Activated CD8-positive, alpha-beta memory T cell treated with anti-CD3 and anti-CD28 coated beads for 24 hours (primary cell): Measurements from ENCODE around the gene RPS6KA4.

Experiments
- DNase-seq: peaks from one replicate; pipeline ENCODE4 v3.0.0-alpha.2; 2020

Gene RPS6KA4

DNA sequence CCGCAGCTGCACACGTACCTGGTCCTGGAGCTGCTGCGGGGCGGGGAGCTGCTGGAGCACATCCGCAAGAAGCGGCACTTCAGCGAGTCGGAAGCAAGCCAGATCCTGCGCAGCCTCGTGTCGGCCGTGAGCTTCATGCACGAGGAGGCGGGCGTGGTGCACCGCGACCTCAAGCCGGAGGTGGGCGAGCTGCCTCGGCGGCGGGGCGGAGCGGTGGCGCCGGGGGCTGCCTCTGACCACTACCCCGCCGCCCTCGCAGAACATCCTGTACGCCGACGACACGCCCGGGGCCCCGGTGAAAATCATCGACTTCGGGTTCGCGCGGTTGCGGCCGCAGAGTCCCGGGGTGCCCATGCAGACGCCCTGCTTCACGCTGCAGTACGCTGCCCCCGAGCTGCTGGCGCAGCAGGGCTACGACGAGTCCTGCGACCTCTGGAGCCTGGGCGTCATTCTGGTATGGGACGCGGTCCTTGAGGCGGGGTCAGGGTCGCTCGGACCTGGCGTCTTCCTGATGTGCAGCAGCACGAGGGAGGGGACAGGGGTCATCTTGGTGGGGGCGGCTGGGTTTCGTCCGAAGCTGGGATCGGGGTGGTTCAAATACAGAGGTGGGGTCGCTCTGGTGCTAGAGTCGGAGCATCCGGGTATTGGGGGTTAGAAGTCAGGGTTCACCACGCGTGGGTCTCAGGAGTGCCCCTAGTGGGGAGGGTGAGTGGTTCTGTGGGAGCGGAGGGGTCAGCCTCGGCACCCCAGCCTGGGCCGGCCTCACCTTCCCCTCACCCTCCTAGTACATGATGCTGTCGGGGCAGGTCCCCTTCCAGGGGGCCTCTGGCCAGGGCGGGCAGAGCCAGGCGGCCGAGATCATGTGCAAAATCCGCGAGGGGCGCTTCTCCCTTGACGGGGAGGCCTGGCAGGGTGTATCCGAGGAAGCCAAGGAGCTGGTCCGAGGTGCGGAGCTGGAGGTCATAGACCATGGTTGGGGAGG is 10.8 kb downstream of the RPS6KA4 start:
- no peak for DNase-seq

GRCh38 chr11:64371201-64371600 is 12.2 kb downstream of the RPS6KA4 start:
- DNase-seq, result no peak

DNA sequence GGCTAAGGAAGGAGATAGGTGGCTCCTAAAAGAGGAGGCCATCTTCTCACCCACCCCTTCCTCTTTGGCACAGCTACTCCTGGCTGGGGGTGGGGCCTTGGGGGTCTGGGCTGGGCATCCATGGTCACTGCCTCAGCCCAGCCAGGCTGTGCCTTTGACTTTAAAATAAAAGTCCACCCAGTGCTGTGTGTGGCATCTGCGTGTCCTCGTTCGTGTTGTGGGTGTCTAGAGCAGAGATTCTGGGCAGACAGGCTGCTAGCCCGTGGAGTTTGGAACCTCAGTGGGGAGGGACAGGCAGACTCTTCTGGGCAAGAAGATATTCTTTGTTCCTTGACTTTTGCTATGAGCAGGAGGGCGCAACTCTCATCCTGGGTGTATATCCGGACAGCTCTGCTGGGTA is 13.1 kb downstream of the RPS6KA4 start:
- no peak for DNase-seq

DNA sequence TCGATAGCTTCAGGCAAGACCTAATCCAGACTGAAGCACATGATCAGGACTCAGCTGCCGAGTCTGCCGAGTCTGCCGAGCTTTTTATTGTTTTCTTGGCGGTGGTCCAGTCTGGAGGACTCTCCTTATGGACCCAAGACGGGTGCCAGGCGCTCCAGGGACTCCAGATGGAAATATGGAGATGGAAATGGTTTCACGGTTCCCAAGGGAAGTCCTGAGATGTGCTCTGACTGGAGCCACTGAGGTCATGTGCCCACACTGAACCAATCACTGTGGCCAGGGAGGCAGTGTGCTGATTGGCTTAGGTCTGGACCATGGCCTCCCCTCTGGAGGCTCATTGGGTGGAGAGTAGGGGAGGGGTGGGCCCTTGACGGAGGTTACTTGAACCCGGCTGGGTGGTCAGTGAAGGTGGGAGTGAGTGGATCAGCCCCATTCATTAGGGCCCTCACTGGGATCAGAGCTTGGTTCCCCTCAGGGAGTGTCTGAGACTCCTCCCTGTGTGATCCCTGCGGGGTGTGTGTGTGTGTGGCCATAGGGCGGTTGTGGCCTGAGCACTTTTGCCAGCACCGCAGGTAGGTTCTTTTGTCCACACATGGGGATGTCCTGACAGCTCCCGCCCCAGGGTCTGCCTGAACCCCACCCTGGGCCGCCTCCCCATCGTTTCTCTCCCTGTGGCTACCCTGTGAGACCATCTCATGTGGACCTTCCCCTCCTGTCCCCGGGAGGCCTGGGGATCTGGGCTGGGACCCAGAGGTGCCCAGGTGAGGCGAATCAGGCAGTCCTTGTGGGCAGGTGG is 14.0 kb downstream of the RPS6KA4 start:
- no peak for DNase-seq

- DNase-seq, result no peak
Measured at GRCh38 chr11:64373598-64373974, 14.6 kb downstream of the RPS6KA4 start.

GRCh38 chr11:64376071-64376470 is 17.1 kb downstream of the RPS6KA4 start:
- no peak for DNase-seq

DNA sequence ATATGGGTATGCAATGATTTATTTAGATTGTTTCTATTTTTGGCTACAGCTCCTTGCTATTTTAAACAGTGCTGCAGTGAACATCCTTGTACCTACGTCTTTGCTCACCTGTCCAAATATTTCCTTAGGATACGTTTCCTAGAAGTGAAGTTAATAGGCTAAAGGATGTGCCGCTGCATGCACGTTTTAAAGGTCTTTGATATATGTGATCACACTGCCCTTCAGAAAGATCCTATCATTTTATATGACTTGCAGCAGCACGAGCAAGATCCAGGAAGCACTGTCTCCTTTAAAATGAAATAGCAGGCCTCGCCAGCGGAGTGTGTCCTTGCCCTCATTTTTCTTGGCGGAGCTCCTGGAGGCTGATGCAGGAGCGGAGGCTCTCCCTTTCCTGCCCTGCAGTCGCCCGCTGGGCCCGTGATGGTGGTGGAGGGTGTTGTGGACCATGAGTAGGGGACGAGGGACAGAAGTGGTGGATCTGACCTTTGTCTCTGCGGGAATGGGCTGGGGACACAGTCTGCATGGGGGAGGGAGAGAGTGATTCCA is 19.4 kb downstream of the RPS6KA4 start:
- no peak for DNase-seq

DNA sequence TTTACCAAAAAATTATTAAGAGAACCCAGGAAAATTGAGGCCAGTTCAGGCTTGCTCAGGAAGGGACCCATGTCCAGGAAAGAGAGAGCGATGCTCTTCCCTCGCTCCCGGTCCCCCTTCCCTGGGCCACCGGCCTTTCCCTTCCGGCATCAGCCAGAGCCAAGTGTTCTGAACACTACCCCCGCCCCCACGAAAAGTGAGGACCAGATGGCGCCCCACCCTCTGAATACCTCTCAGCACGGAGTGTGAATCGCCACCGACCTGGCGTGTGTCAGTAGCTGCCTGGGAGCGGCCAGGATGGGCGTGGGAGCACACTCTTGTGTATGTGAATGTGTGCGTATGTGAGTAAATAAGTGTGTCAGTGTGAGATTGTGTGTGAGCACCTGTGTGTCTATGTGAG is 20.2 kb downstream of the RPS6KA4 start:
- no peak for DNase-seq

- no peak for DNase-seq
Measured at GRCh38 chr11:64379817-64380709, 21.1 kb downstream of the RPS6KA4 start.

GRCh38 chr11:64381350-64381749 is 22.4 kb downstream of the RPS6KA4 start:
- DNase-seq, result no peak

DNA sequence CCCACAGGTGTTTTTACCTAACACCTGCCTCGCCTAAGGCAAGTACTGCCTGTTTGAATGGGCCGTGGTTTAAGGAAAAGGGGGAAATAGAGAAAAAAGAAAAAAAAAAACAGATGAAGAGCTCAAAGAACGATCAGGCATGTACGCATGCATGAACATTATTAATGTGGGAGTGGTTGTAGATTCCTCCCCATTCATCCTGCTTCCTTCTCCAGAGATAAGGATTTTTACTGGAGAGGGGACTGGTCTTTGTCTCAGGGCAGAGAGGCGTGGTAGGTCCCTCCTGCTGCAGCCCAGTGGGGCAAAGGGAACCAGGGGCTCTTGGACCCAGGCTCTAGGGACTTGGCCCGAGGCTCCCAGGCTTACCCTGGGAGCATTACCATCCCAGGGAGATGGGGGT is 23.1 kb downstream of the RPS6KA4 start:
- DNase-seq, result no peak

DNA sequence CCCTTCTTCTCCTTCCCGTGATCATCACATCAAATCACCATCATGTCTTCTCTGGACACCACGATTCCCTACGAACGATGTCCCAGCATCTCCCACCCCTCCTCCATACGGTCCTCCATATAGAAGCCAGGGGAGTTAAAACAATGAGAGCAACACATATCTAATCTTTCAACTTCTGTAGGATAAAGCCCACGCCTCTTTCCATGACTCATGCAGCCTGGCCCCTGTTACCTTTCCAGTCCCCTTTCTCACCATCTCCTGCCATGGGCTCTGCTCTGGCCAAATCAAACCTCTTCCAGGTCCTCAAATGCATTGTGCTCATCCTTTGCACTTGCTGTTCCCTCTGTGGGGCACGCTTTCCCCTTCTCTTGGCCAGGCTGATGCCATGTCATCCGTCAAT is 23.6 kb downstream of the RPS6KA4 start:
- DNase-seq, result no peak

- DNase-seq, result no peak
Measured at GRCh38 chr11:64383580-64383979, 24.6 kb downstream of the RPS6KA4 start.

DNA sequence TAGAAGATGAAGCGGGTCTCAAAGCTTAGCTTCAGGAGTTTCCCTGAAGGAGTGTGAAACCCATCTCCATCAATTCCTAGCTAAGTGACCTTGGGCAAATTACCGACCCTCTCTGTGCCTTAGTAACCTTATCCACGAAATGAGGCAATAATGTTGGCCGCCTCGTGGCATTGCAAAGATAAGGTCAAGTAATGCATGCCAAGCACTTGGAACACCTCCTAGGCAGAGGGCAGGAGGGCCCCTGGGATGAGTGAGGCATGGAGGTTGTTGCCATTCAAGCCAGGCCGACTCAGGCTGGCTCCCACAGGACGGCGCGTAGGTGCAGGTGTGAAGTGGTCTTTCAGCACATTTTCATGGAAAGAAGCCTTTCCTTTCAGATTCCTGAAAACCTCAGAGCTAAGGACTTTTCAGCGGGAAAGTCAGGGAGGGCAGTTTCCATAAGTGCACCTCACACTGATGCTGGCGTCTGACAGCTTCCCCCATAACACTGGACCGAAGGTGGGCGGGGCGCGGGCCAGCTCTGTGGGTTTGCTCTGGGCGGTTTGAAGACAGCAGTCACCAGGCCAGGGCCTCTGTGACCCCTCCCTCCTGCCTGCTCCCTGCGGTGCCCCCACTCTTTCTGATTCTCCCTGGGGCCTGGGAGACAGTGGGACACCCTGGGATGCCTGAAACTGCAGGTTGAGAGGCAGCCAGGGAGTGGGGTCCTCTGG is 25.2 kb downstream of the RPS6KA4 start:
- no peak for DNase-seq

DNA sequence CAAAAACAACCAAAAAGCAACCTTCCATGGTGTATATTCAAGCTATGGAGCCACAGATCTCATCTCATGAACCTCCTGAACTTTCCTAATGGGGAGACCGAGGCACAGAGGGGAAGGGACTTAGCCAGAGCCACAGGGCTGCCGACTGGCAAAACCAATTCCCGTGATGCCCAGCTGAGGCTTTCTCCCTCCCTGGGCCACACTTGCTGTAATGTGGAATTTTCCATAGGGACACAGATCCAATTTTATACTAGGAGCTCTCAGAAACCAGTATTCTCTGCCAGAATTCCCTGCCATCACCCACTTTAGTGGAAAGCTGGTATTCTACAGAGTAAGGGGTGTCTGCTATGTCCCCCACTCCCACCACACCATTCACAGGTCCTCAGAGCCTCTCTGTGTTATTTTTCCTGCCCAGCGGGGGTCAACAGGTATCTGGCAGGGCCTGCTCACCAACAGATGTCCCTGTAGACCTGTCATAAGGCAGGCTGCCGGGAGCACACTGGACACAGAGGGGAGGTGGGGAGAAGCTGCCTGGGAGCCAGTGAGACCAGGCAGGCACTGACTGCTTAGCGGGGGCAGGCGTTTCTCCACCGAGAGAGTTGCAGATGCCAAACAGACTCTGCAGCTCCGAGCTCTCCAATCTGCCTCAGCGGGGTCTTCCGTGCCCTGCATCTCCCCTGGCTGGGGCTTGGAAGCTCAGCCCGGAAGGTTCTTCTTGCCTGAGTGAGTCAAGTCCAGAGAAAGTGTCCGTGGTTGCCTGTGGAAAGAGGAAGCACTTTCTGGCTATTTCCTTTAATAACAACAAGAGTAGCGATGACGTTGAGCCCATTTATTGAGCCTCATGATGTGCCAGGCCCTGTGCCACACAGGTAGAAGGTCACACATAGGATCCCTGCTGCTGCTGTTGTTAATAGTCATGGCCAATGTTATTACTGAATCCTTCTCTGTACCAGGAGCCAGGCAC is 26.3 kb downstream of the RPS6KA4 start:
- DNase-seq, result no peak

- no peak for DNase-seq
Measured at GRCh38 chr11:64385945-64386704, 27.2 kb downstream of the RPS6KA4 start.

GRCh38 chr11:64387916-64388315 is 29.0 kb downstream of the RPS6KA4 start:
- no peak for DNase-seq

- no peak for DNase-seq
Measured at GRCh38 chr11:64388894-64389293, 29.9 kb downstream of the RPS6KA4 start.

DNA sequence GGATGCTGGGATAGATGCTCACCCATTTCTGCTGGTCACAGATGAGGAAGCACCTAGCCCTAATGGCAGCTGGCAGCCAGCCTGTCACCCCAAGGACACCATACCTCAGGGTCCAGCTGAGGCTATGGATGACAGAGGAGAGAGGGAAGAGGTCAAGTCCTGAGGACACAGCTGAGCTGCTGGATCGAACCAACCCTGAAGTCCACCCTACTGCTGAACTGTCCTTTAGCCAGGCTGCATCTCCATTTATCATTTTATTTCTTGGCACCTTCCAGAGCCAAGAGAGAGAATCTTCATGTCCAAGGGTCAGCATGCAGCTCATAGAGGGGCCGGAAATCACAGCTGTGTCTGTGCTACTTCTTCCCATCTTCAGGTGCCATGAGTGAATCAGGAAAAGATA is 30.9 kb downstream of the RPS6KA4 start:
- DNase-seq, result no peak

DNA sequence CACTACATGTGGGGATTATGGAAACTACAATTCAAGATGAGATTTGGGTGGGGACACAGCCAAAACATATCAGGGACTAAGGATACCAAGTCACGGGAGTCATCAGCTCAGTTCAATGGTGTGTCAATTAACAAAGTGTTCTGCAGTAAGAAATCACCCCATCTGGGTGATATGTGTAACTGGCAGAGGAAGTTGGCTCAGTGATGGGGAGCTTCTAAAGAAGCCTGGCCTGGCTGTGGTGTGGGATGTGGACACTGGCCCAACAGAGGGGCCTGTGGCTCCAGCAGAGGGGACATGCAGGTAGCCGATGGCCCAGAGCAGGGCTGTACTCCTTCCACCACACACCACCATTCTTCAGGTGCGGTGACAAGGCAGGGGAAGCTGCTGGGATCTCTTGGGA is 31.6 kb downstream of the RPS6KA4 start:
- DNase-seq, result no peak
